Neuronal stem cell (in vitro differentiated cells): ENCODE measurements around the gene SPDYE18.
"Not testable (repeated sequence)": the region's sequence is repeated elsewhere in the genome, so short reads cannot be mapped to it uniquely, and the experiment has no call there.

Experiments used
- DNase-seq: peaks from one replicate; pipeline ENCODE4 v3.0.0-alpha.2; 2013; ENCODE audit warnings: low spot score
- H2AFZ ChIP-seq: one replicate; pipeline ENCODE4 v1.6.1; 2013; ENCODE audit warnings: mild to moderate bottlenecking, low read length, inconsistent platforms
- H2AK5ac ChIP-seq: 2 replicates; pipeline ENCODE4 v1.6.1; 2013; ENCODE audit warnings: low read depth, mild to moderate bottlenecking, inconsistent platforms, low read length, moderate library complexity, mixed read lengths
- H2BK120ac ChIP-seq: 2 replicates; pipeline ENCODE4 v1.6.1; 2013; ENCODE audit warnings: low read depth, mild to moderate bottlenecking, inconsistent platforms, low read length, moderate library complexity, mixed read lengths
- H2BK12ac ChIP-seq: one replicate; pipeline ENCODE4 v1.6.1; 2013; ENCODE audit warnings: low read length, inconsistent platforms
- H2BK15ac ChIP-seq: 2 replicates; pipeline ENCODE4 v1.6.1; 2013; ENCODE audit warnings: mild to moderate bottlenecking, low read length, inconsistent platforms, mixed read lengths
- H2BK5ac ChIP-seq: one replicate; pipeline ENCODE4 v1.6.1; 2013; ENCODE audit warnings: inconsistent platforms, mild to moderate bottlenecking, low read length, moderate library complexity
- H3K14ac ChIP-seq: one replicate; pipeline ENCODE4 v1.6.1; 2013; ENCODE audit warnings: low read length, inconsistent platforms
- H3K18ac ChIP-seq: 2 replicates; pipeline ENCODE4 v1.6.1; 2013; ENCODE audit warnings: low read length, inconsistent platforms
- H3K23ac ChIP-seq: 2 replicates; pipeline ENCODE4 v1.6.1; 2013; ENCODE audit warnings: low read depth, mild to moderate bottlenecking, mixed read lengths, low read length, inconsistent platforms; ENCODE audit not compliant: poor library complexity
- H3K27ac ChIP-seq: replicated peaks from 3 replicates; pipeline ENCODE4 v1.5.1; 2013; ENCODE audit warnings: low read length, inconsistent platforms
- H3K27me3 ChIP-seq, 3 experiments: 2 replicates each; pipeline ENCODE4 v1.6.1; 2013; ENCODE audit warnings: low read length in 3 of 3, mild to moderate bottlenecking in 2 of 3, inconsistent platforms in 1 of 3, low read depth in 1 of 3, mixed read lengths in 1 of 3, moderate library complexity in 1 of 3; ENCODE audit not compliant: control insufficient read depth in 3 of 3, insufficient read depth in 3 of 3
- H3K36me3 ChIP-seq, 2 donors: replicated peaks in 1 of 2; 2 replicates each; pipeline ENCODE4 v1.6.1; 2013; ENCODE audit warnings: low read length in 2 of 2; ENCODE audit not compliant: control insufficient read depth in 2 of 2, insufficient read depth in 2 of 2
- H3K4ac ChIP-seq: 2 replicates; pipeline ENCODE4 v1.6.1; 2013; ENCODE audit warnings: inconsistent platforms, mild to moderate bottlenecking, low read length, moderate library complexity
- H3K4me1 ChIP-seq, 2 donors: 1 replicate in 1 of 2; 2 replicates in 1 of 2; pipeline ENCODE4 v1.6.1; 2013; ENCODE audit warnings: low read length in 2 of 2, low read depth in 1 of 2; ENCODE audit not compliant: control insufficient read depth in 2 of 2, insufficient read depth in 1 of 2
- H3K4me2 ChIP-seq: one replicate; pipeline ENCODE4 v1.6.1; 2013; ENCODE audit warnings: mild to moderate bottlenecking, low read length, inconsistent platforms; ENCODE audit not compliant: insufficient read depth, poor library complexity, severe bottlenecking
- H3K4me3 ChIP-seq, 2 donors: 2 replicates each; pipeline ENCODE4 v1.5.1; 2013; ENCODE audit warnings: low read length in 2 of 2, mild to moderate bottlenecking in 2 of 2, inconsistent platforms in 1 of 2, moderate library complexity in 1 of 2
- H3K79me1 ChIP-seq: one replicate; pipeline ENCODE4 v1.6.1; 2013; ENCODE audit warnings: low read depth, mild to moderate bottlenecking, inconsistent platforms, low read length, moderate library complexity
- H3K9ac ChIP-seq: one replicate; pipeline ENCODE4 v1.6.1; 2013; ENCODE audit warnings: mild to moderate bottlenecking, low read depth, low read length, inconsistent platforms; ENCODE audit not compliant: poor library complexity
- H3K9me3 ChIP-seq, 2 donors: replicated peaks in 1 of 2; 2 replicates each; pipeline versions ENCODE3 to v1.6.1; 2013; ENCODE audit warnings: low read length in 2 of 2, mild to moderate bottlenecking in 2 of 2, inconsistent platforms in 1 of 2, low read depth in 1 of 2, mixed read lengths in 1 of 2, moderate library complexity in 1 of 2; ENCODE audit not compliant: control insufficient read depth in 2 of 2, insufficient read depth in 1 of 2
- H4K8ac ChIP-seq: one replicate; pipeline ENCODE4 v1.6.1; 2013; ENCODE audit warnings: low read depth, mild to moderate bottlenecking, inconsistent platforms, low read length, moderate library complexity
- H4K91ac ChIP-seq: one replicate; pipeline ENCODE4 v1.6.1; 2013; ENCODE audit warnings: low read length, low read depth, mild to moderate bottlenecking, inconsistent platforms; ENCODE audit not compliant: poor library complexity
- WGBS, 2 donors: extraction: QIAGEN DNeasy Blood & Tissue Kit; methylation state at CpG; one replicate each; pipeline ENCODE4 v1.1.7; 2013; ENCODE audit warnings: missing lambda C conversion rate in 2 of 2, mixed read lengths in 1 of 2; ENCODE audit not compliant: insufficient read length in 2 of 2, insufficient replicate concordance in 1 of 2; ENCODE audit errors: extremely low coverage in 2 of 2; 5-methylcytosine and 5-hydroxymethylcytosine counted together

The SPDYE18 gene

DNA sequence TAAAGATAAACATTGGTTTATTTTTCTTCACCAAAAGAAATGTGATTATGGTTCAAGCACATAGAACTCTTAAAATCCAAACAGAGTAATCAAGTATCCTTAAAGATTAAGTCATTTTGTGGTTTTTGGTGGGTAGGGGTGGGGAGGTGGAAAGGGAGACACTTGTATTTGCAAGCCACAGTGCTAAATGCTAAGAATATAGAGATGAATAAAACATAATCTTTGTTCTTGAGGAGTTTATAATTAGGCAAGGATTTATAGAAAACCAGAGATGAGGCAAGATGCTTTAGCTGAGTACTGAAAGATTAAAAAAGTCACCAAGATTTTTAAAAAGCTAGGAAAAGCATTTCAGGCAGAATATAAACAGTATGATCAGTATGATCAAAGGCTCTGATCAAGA, 40.3 kb upstream of the SPDYE18 start:
- H2BK15ac ChIP-seq, H3K18ac ChIP-seq, H3K4me2 ChIP-seq, H3K27me3 ChIP-seq, H2AK5ac ChIP-seq, H3K4ac ChIP-seq, H2BK120ac ChIP-seq, H3K14ac ChIP-seq, H3K27ac ChIP-seq, H2BK12ac ChIP-seq, H3K9ac ChIP-seq, H3K4me1 ChIP-seq, H3K9me3 ChIP-seq, H4K8ac ChIP-seq, H2BK5ac ChIP-seq, DNase-seq, H3K36me3 ChIP-seq, H3K23ac ChIP-seq, H2AFZ ChIP-seq, H3K4me3 ChIP-seq, H4K91ac ChIP-seq, H3K79me1 ChIP-seq: not testable (repeated sequence)

DNA sequence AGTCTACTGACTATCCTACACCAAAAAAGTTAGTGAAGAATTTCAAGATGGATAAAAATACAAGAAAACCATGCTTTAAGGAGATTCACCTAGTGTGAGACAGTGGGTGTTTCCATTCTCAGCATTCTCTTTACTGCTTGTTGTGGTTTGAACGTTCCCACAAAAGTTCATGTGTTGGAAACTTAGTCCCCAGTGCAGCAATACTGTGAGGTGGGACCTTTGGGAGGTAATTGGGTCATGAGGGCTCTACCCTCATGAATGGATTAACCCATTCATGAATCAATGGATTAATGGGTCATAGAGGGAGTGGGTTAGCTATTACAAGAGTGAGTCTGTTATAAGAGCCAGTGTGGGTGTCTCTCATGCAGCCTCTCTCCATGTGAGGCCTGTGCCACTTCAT, 38.8 kb upstream of the SPDYE18 start:
- not testable (repeated sequence) for H2BK120ac ChIP-seq, H3K9ac ChIP-seq, H2BK12ac ChIP-seq, H3K36me3 ChIP-seq, H3K14ac ChIP-seq, H3K23ac ChIP-seq, H3K9me3 ChIP-seq, H3K4me3 ChIP-seq, H2AFZ ChIP-seq, DNase-seq, H4K91ac ChIP-seq, H4K8ac ChIP-seq, H3K79me1 ChIP-seq, H2AK5ac ChIP-seq, H2BK5ac ChIP-seq, H3K27ac ChIP-seq, H3K4ac ChIP-seq, H3K27me3 ChIP-seq, H3K4me2 ChIP-seq, H3K18ac ChIP-seq, H3K4me1 ChIP-seq, H2BK15ac ChIP-seq
- WGBS, 2 donors = no CpG with 5 or more reads among the region's 1 CpG

- not testable (repeated sequence) for H3K36me3 ChIP-seq, H3K18ac ChIP-seq, H3K4ac ChIP-seq, H3K27me3 ChIP-seq, H2BK12ac ChIP-seq, H4K8ac ChIP-seq, H2AK5ac ChIP-seq, H4K91ac ChIP-seq, H3K4me1 ChIP-seq, H3K4me2 ChIP-seq, H2BK15ac ChIP-seq, H3K23ac ChIP-seq, H3K79me1 ChIP-seq, DNase-seq, H3K27ac ChIP-seq, H3K9me3 ChIP-seq, H3K9ac ChIP-seq, H2BK120ac ChIP-seq, H3K4me3 ChIP-seq, H2AFZ ChIP-seq, H3K14ac ChIP-seq, H2BK5ac ChIP-seq
- WGBS, 2 donors = no CpG with 5 or more reads among the region's 3 CpGs
These were observed 38.1 kb upstream of the SPDYE18 start for GRCh38 chr7:77100501-77100900.

DNA sequence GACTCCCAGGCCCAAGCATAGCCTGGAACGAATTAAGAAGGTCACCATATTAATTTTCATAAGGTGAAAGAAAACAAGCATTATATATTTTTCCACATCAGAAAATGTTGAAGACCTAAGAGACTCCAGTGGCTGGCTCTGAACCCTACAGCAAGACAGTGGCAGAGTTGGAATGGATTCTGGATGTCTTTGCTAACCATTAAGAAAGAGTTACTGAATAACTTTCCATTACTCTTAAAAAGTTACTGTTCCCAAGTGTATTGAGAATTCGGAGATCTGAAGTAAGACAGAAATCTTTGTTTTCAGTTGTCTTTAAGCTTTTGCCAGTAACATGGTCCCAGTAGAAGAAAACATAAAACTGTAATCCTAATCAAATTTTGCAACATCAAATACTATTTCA, 29.9 kb upstream of the SPDYE18 start:
- H3K4ac ChIP-seq, DNase-seq, H3K36me3 ChIP-seq, H2BK12ac ChIP-seq, H4K8ac ChIP-seq, H2AFZ ChIP-seq, H3K79me1 ChIP-seq, H3K4me3 ChIP-seq, H4K91ac ChIP-seq, H3K9me3 ChIP-seq, H3K4me1 ChIP-seq, H3K4me2 ChIP-seq, H3K27me3 ChIP-seq, H3K14ac ChIP-seq, H3K9ac ChIP-seq, H2BK15ac ChIP-seq, H2AK5ac ChIP-seq, H3K23ac ChIP-seq, H3K27ac ChIP-seq, H2BK5ac ChIP-seq, H2BK120ac ChIP-seq, H3K18ac ChIP-seq: not testable (repeated sequence)
- no CpG with 5 or more reads among the region's 2 CpGs for WGBS, 2 donors
